Gastrocnemius medialis (tissue), 4 donors: ENCODE data around the gene FRK. TPM values are rescaled to one million over a fixed set of nuclear protein-coding genes. Genes with fewer than 3 reads are reported as not detected.

Experiments used
- ATAC-seq, 2 donors: fragments of 150-250 bp; one replicate each; pipeline ENCODE4 v1.9.1; 2016
- DNase-seq, 2 donors: peaks; one replicate each; pipeline ENCODE4 v3.0.0-alpha.2; 2019
- H3K27ac ChIP-seq, 4 donors: fragments of 200-600 bp; sonication (generic); 1 replicate in 1 of 4; 2 replicates in 3 of 4; pipeline ENCODE4 v1.5.1; 2016 to 2018; ENCODE audit warnings: mild to moderate bottlenecking in 2 of 4, moderate library complexity in 1 of 4
- H3K27me3 ChIP-seq, 3 donors: fragments of 200-600 bp; sonication (generic) in 2 of 3; 1 replicate in 1 of 3; 2 replicates in 2 of 3; pipeline versions ENCODE4 v1.5.1 to v1.6.0; 2016 to 2019; ENCODE audit warnings: mild to moderate bottlenecking in 1 of 3, moderate library complexity in 1 of 3
- H3K36me3 ChIP-seq, 2 donors: fragments of 200-600 bp; sonication (generic) in 1 of 2; one replicate each; pipeline ENCODE4 v1.5.1; 2017 to 2018
- H3K4me1 ChIP-seq, 2 donors: fragments of 200-600 bp; sonication (generic) in 1 of 2; one replicate each; pipeline ENCODE4 v1.5.1; 2016 to 2017; ENCODE audit warnings: mild to moderate bottlenecking in 2 of 2
- H3K4me3 ChIP-seq, 4 donors: fragments of 200-600 bp; sonication (generic) in 3 of 4; 1 replicate in 1 of 4; 2 replicates in 3 of 4; pipeline ENCODE4 v1.5.1; 2016 to 2019; ENCODE audit warnings: mild to moderate bottlenecking in 2 of 4
- H3K9me3 ChIP-seq, 3 donors: fragments of 200-600 bp; sonication (generic) in 2 of 3; 1 replicate in 1 of 3; 2 replicates in 2 of 3; pipeline ENCODE4 v1.5.1; 2016 to 2019
- CTCF ChIP-seq, 5 experiments: fragments of 450-650 bp in 3 of 5; fragments of 200-600 bp in 2 of 5; sonication (generic) in 2 of 5; IDR thresholded peaks in 4 of 5; conservative IDR thresholded peaks in 1 of 5; 1 replicate in 4 of 5; 2 replicates in 1 of 5; pipeline ENCODE4 v1.5.1; 2016 to 2019; ENCODE audit warnings: antibody characterized with exemption in 5 of 5, mild to moderate bottlenecking in 3 of 5, moderate library complexity in 3 of 5
- POLR2A ChIP-seq, 2 donors: fragments of 450-650 bp; IDR thresholded peaks; one replicate each; pipeline ENCODE4 v1.6.1; 2017; ENCODE audit warnings: antibody characterized with exemption in 2 of 2, mild to moderate bottlenecking in 2 of 2, moderate library complexity in 2 of 2
- in situ Hi-C, 4 donors: fragments of 200-750 bp; cut with MboI; loops; one replicate each; pipeline versions ENCODE4 v1.15.0 to v1.8.0; 2017; ENCODE audit warnings: low sequenced_read_pairs in 4 of 4
- intact Hi-C: fragments of 100-400 bp; cut with DNase I; formaldehyde crosslinking; loops from one replicate; pipeline ENCODE4 v1.15.1; 2023; ENCODE audit warnings: low total_unique reads
- total RNA-seq, 4 donors: library from RNA; depleted of rRNA; stranded (reverse); fragments of >200 nt; gene quantifications; one replicate each; pipeline versions ENCODE4 v1.1.0 to v1.2.3, GENCODE V29; 2016

FRK gene
- total RNA-seq, result 1 to 10 TPM; 1.3 to 4.8 (median 1.7) TPM

GRCh38 chr6:116060572-116061283, at the start of gene FRK:
FRK (minus strand) TSS chr6:116060891; CDS start chr6:116060311, 580 bp downstream.
- no peaks in the 10 kb centered on the region for H3K36me3 ChIP-seq
- H3K27me3 ChIP-seq, result no peaks in the 10 kb centered on the region
- H3K4me1 ChIP-seq, result peaks cover 12 to 23% of the 10 kb centered on the region in 2 donors
- intact Hi-C loops, result no loop called here
- ATAC-seq, result peak; percentile 67 to 77
- peak; percentile 15 to 16 for DNase-seq
- in situ Hi-C loops, result no loop called here
- peak in 1 of 2 donors; percentile 25 for TF ChIP-seq POLR2A (IDR thresholded peaks at IDR 0.05)
- TF ChIP-seq CTCF (IDR thresholded peaks at IDR 0.05 in 4 of 5, conservative IDR thresholded peaks at IDR 0.05 in 1 of 5), result peak in 3 of 5 experiments; percentile 24 to 40 (median 32)
- H3K4me3 ChIP-seq, result peak within 1 kb of the TSS; percentile 39 to 59 (median 54)
- no peaks in the 10 kb centered on the region for H3K9me3 ChIP-seq
- H3K27ac ChIP-seq, result peak within 1 kb of the TSS; percentile 76 to 85 (median 80)

DNA sequence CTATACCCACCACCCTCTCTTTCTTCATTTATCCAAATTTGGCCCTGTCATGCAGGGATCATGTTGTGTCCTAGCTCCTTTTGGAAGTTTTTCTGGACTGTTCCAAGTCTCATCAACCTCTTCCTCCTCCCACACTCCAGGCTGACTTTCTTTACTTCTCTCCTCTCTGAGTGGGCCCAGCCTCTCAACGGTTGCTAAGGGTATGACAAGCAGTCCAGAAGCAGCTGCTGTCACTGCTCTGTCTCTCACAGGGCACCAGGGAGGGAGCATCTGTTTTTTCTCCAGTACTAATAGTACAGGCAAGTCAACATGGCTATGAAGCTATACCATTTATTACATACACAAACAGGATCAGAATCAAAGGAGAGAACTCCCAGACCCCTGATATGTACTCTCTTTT, 48.1 kb upstream of the FRK start:
- peaks cover 18 to 19% of the 10 kb centered on the region in 2 donors for H3K4me1 ChIP-seq
- H3K27ac ChIP-seq, result no peak overlapping the region
- no peaks in the 10 kb centered on the region for H3K27me3 ChIP-seq
- no peak for TF ChIP-seq POLR2A (IDR thresholded peaks at IDR 0.05)
- no peak for TF ChIP-seq CTCF (IDR thresholded peaks at IDR 0.05 in 4 of 5, conservative IDR thresholded peaks at IDR 0.05 in 1 of 5)
- peaks cover 0 to 59% of the 10 kb centered on the region in 2 donors for H3K36me3 ChIP-seq
- intact Hi-C loops, result no loop called here
- no peaks in the 10 kb centered on the region for H3K9me3 ChIP-seq
- H3K4me3 ChIP-seq, result no peak overlapping the region
- no peak for DNase-seq
- no peak for ATAC-seq
- in situ Hi-C loops, result no loop called here

- Histone ChIP-seq H3K27me3 (no peaks in the 10 kb centered on the region), H3K4me1 (peaks cover 38 to 44% of the 10 kb centered on the region in 2 donors), H3K27ac (no peak overlapping the region), H3K36me3 (peaks cover 0 to 32% of the 10 kb centered on the region in 2 donors), H3K9me3 (no peaks in the 10 kb centered on the region), H3K4me3 (no peak overlapping the region)
- intact Hi-C loops (no loop called here), in situ Hi-C loops (no loop called here)
- no peak for TF ChIP-seq CTCF (IDR thresholded peaks at IDR 0.05 in 4 of 5, conservative IDR thresholded peaks at IDR 0.05 in 1 of 5)
- no peak for TF ChIP-seq POLR2A (IDR thresholded peaks at IDR 0.05)
- ATAC-seq (no peak), DNase-seq (no peak)
Measured at GRCh38 chr6:116106146-116106545, 45.5 kb upstream of the FRK start.

- intact Hi-C loops (no loop called here), in situ Hi-C loops (no loop called here)
- H3K27me3 ChIP-seq, result no peaks in the 10 kb centered on the region
- no peaks in the 10 kb centered on the region for H3K9me3 ChIP-seq
- TF ChIP-seq POLR2A (IDR thresholded peaks at IDR 0.05) (no peak), CTCF (IDR thresholded peaks at IDR 0.05 in 4 of 5, conservative IDR thresholded peaks at IDR 0.05 in 1 of 5) (no peak)
- H3K27ac ChIP-seq, result peak overlapping the region in 1 of 4 donors; percentile 16
- ATAC-seq (no peak), DNase-seq (no peak)
- H3K36me3 ChIP-seq, result peaks cover 0 to 23% of the 10 kb centered on the region in 2 donors
- H3K4me3 ChIP-seq, result no peak overlapping the region
- peaks cover 38 to 44% of the 10 kb centered on the region in 2 donors for H3K4me1 ChIP-seq
Measured at GRCh38 chr6:116105247-116105646, 44.6 kb upstream of the FRK start.
